Measurements from ENCODE around the gene HOMER2. TPM values are rescaled to one million over a fixed set of nuclear protein-coding genes. Genes with fewer than 3 reads are reported as not detected.

HOMER2 gene
- 16.4 and 28.1 TPM in 2 replicates for total RNA-seq

GRCh38 chr15:82952158-82953081, at the start of gene HOMER2:
TSS of gene HOMER2 (minus strand) at chr15:82952720. CDS start at chr15:82952535, 185 bp downstream.

GRCh38 chr15:82985688-82986441, 33.3 kb upstream of the HOMER2 start, which contains the start of gene RAMAC:
TSS of gene RAMAC (plus strand) at chr15:82986210. CDS start at chr15:82989019, 2,809 bp downstream.

DNA sequence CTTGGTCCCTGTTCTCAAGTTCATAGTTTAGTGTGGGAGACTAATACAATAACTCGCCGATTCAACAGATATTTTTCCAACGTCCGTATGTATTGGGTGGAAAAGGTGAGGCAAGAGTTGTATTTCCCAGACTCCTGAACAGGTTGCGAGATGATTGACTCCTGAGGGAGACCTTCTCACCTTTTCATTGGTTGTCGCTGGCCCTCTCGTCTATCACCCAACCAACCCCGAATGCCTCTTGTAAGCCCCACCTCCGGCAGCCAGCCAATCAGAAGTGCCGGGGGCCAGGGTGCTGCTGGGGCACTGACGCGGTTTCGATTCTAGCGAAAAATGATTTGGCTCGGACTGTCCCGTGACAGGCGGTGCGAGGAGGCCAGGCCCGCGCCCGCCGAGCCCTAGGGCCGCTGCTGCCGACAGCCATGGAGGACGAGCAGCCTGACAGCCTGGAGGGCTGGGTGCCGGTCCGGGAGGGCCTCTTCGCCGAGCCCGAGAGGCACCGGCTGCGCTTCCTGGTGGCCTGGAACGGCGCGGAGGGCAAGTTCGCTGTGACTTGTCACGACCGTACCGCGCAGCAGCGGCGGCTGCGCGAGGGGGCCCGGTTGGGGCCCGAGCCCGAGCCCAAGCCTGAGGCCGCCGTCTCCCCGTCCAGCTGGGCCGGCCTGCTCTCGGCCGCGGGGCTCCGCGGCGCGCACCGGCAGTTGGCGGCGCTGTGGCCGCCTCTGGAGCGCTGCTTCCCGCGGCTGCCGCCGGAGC, 143.0 kb downstream of the HOMER2 start, which contains the start of gene WHAMM:
Gene WHAMM (plus strand): TSS at position 321 of the 753 bp plus-strand sequence. CDS start 99 bp downstream, at position 420.

GRCh38 chr15:82805994-82806406, 146.5 kb downstream of the HOMER2 start, which contains the start of gene FSD2:
TSS of gene FSD2 (minus strand) at chr15:82806069. CDS start at chr15:82787390, 18,679 bp downstream.

Other genes starting within 250 kb of the HOMER2 start
- 0.12 and 1.6 TPM in 2 replicates for gene AP3B2, start 242.8 kb downstream of the HOMER2 start, total RNA-seq
- under 0.01 TPM in 1 of 2 replicates, not detected in the other for gene FSD2, start 146.7 kb downstream of the HOMER2 start, total RNA-seq
- gene WHAMM, start 143.1 kb downstream of the HOMER2 start, total RNA-seq, result 6.3 and 6.9 TPM in 2 replicates
- 16.9 and 21.3 TPM in 2 replicates for gene RAMAC, start 33.5 kb upstream of the HOMER2 start, total RNA-seq
- 13.3 and 15.7 TPM in 2 replicates for gene C15orf40, start 58.9 kb upstream of the HOMER2 start, total RNA-seq
- gene BTBD1, start 114.5 kb upstream of the HOMER2 start, total RNA-seq, result 75.0 and 89.6 TPM in 2 replicates
- 0.16 TPM in 1 of 2 replicates, not detected in the other for gene TM6SF1, start 154.9 kb upstream of the HOMER2 start, total RNA-seq

All from hair follicle dermal papilla cell (primary cell).